Common myeloid progenitor, CD34-positive (primary cell): ENCODE measurements around the gene LLPH.

Source experiments
- CTCF ChIA-PET: fragments of 350-600 bp; sonication (Branson Sonifier 250); formaldehyde crosslinking; loops from one replicate; lab custom pipeline; 2021; ENCODE audit warnings: antibody characterized with exemption; lab: Charles Lee
- POLR2A ChIA-PET: fragments of 350-600 bp; sonication (Branson Sonifier 250); formaldehyde crosslinking; loops from one replicate; lab custom pipeline; 2021; ENCODE audit warnings: antibody characterized with exemption; lab: Charles Lee
- DNase-seq, 3 donors: peaks; one replicate each; pipeline versions ENCODE4 v3.0.0 to v3.0.0-alpha.2; 2013
- H3K27ac ChIP-seq, 2 experiments: 1 replicate in 1 of 2; 2 replicates in 1 of 2; pipeline ENCODE4 v1.7.0; 2013; ENCODE audit warnings: inconsistent platforms in 2 of 2, low read length in 2 of 2, mild to moderate bottlenecking in 2 of 2, low read depth in 1 of 2, moderate library complexity in 1 of 2; ENCODE audit not compliant: severe bottlenecking in 2 of 2, insufficient read depth in 1 of 2, poor library complexity in 1 of 2
- H3K27me3 ChIP-seq, 5 experiments: replicated peaks in 2 of 5; 1 replicate in 3 of 5; 2 replicates in 2 of 5; pipeline versions ENCODE4 v1.6.1 to v1.7.0; 2013; ENCODE audit warnings: low read length in 4 of 5, mild to moderate bottlenecking in 2 of 5, moderate library complexity in 2 of 5, inconsistent platforms in 1 of 5; ENCODE audit not compliant: insufficient read depth in 5 of 5, control insufficient read depth in 4 of 5
- H3K36me3 ChIP-seq, 4 experiments: 1 replicate in 2 of 4; 2 replicates in 2 of 4; pipeline versions ENCODE4 v1.6.1 to v1.7.0; 2013; ENCODE audit warnings: low read length in 3 of 4, control low read depth in 1 of 4, mild to moderate bottlenecking in 1 of 4; ENCODE audit not compliant: control insufficient read depth in 4 of 4, insufficient read depth in 4 of 4
- H3K4me1 ChIP-seq, 4 experiments: 1 replicate in 3 of 4; 2 replicates in 1 of 4; pipeline versions ENCODE4 v1.6.1 to v1.7.1; 2013; ENCODE audit warnings: low read length in 3 of 4, mild to moderate bottlenecking in 3 of 4, control low read depth in 1 of 4, inconsistent platforms in 1 of 4, moderate library complexity in 1 of 4; ENCODE audit not compliant: control insufficient read depth in 4 of 4, insufficient read depth in 4 of 4; ENCODE audit errors: control extremely low read depth in 1 of 4
- H3K4me3 ChIP-seq, 7 experiments: 1 replicate in 4 of 7; 2 replicates in 3 of 7; pipeline versions ENCODE4 v1.5.1 to v1.7.0; 2013; ENCODE audit warnings: mild to moderate bottlenecking in 7 of 7, low read length in 6 of 7, moderate library complexity in 6 of 7, inconsistent platforms in 2 of 7, low read depth in 2 of 7, control low read depth in 1 of 7; ENCODE audit not compliant: insufficient read depth in 4 of 7, control insufficient read depth in 1 of 7; ENCODE audit errors: extremely low read depth in 1 of 7
- H3K9me3 ChIP-seq, 5 experiments: 1 replicate in 4 of 5; 2 replicates in 1 of 5; pipeline versions ENCODE4 v1.6.1 to v1.7.1; 2013; ENCODE audit warnings: low read length in 4 of 5, mild to moderate bottlenecking in 2 of 5, inconsistent platforms in 1 of 5, low read depth in 1 of 5, moderate library complexity in 1 of 5; ENCODE audit not compliant: control insufficient read depth in 4 of 5, insufficient read depth in 2 of 5; ENCODE audit errors: control extremely low read depth in 1 of 5
- WGBS: methylation state at CpG from one replicate; pipeline ENCODE4 v1.1.5; 2013; ENCODE audit not compliant: insufficient coverage; 5-methylcytosine and 5-hydroxymethylcytosine counted together

The LLPH gene

DNA sequence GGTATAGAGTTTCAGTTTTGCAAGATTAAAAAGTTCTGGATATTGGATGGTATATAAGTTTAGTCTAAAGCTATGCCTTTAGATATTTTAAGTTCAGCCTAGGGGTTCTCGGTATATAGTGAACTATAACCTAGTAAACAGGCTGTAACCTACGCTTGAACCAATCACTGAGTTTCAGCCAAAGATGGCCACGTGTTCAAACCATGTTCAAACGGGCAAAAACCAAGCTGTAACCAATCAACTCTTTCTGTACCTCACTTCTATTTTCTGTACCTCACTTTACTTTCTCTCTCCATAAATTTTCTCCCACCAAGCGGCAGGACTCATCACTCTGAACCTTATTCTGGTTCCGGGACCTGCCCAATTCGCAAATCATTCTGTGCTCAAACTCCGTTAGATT is 37.9 kb upstream of the LLPH start:
- Histone ChIP-seq H3K4me1 (peaks cover 10 to 22% (median 12%) of the 10 kb centered on the region in 4 experiments), H3K27ac (peak overlapping the region in 1 of 2 experiments; percentile 98), H3K36me3 (peaks cover 3 to 15% (median 8%) of the 10 kb centered on the region in 4 experiments), H3K27me3 (no peaks in the 10 kb centered on the region), H3K4me3 (peak overlapping the region in 6 of 7 experiments; percentile 87 to 97 (median 92)), H3K9me3 (peaks cover 0 to 7% (median 3%) of the 10 kb centered on the region in 5 experiments)
- ChIA-PET POLR2A (interaction anchor here (1.9 kb wide), 1 partner anchor 23 kb away, joined by 13 read pairs; no protein-coding TSS in a partner anchor), CTCF (interaction anchor here (0.7 to 2.6 kb wide), 13 partner anchors 10 to 239 kb away, joined by 3 to 21 read pairs (median 5); partner anchors contain the start of gene IRAK3)
- WGBS = 76% methylated on average over 6 of the region's 8 CpGs
- peak in 1 of 3 donors; percentile 15 for DNase-seq

- no CpG with 5 or more reads among the region's 2 CpGs for WGBS
- peaks cover 3 to 15% (median 8%) of the 10 kb centered on the region in 4 experiments for H3K36me3 ChIP-seq
- H3K9me3 ChIP-seq = peaks cover 0 to 7% (median 3%) of the 10 kb centered on the region in 5 experiments
- ChIA-PET POLR2A (no interaction called here), CTCF (no interaction called here)
- no peak overlapping the region for H3K4me3 ChIP-seq
- H3K27me3 ChIP-seq = no peaks in the 10 kb centered on the region
- DNase-seq = no peak
- H3K27ac ChIP-seq = no peak overlapping the region
- H3K4me1 ChIP-seq = peaks cover 10 to 22% (median 12%) of the 10 kb centered on the region in 4 experiments
These were observed 36.0 kb upstream of the LLPH start for GRCh38 chr12:66166561-66166960.

- Histone ChIP-seq H3K27ac (no peak overlapping the region), H3K4me1 (peaks cover 8 to 19% (median 12%) of the 10 kb centered on the region in 4 experiments), H3K36me3 (peaks cover 5 to 19% (median 13%) of the 10 kb centered on the region in 4 experiments), H3K9me3 (peaks cover 0 to 10% (median 3%) of the 10 kb centered on the region in 5 experiments), H3K27me3 (no peaks in the 10 kb centered on the region), H3K4me3 (no peak overlapping the region)
- 100% methylated on average over 1 of the region's 2 CpGs for WGBS
- POLR2A ChIA-PET = no interaction called here
- CTCF ChIA-PET = no interaction called here
- no peak for DNase-seq
These were observed 34.6 kb upstream of the LLPH start for GRCh38 chr12:66165141-66165540.

DNA sequence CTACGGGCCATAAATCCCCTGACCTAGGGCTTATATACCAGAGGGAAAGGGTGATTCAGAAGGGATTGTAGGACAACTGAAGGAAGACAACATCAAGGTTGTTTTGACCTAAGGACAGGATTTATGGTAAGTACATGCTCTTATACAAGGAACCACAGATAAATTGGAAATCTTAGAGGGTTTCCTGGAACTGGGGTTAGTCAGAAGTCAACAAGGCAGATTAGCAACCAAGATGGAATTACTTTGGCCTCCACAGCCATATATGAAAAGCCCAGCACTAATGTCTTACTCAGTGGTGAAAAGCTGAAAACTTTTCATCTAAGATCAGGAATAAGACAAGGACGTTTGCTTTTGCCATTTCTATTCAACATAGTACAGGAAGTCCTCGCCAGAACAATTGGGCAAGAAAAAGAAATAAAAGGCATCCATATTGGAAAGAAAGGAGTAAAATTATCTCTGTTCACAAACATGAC is 33.8 kb upstream of the LLPH start:
- Histone ChIP-seq H3K27me3 (no peaks in the 10 kb centered on the region), H3K4me3 (no peak overlapping the region), H3K4me1 (peaks cover 8 to 19% (median 12%) of the 10 kb centered on the region in 4 experiments), H3K27ac (no peak overlapping the region), H3K9me3 (peaks cover 0 to 12% (median 3%) of the 10 kb centered on the region in 5 experiments), H3K36me3 (peaks cover 12 to 27% (median 19%) of the 10 kb centered on the region in 4 experiments)
- POLR2A ChIA-PET = no interaction called here
- WGBS = 100% methylated on average over 1 of the region's 3 CpGs
- no peak for DNase-seq
- CTCF ChIA-PET = no interaction called here

- CTCF ChIA-PET = interaction anchor here (1.3 kb wide), 1 partner anchor 19 kb away, joined by 3 read pairs; no protein-coding TSS in a partner anchor
- POLR2A ChIA-PET = no interaction called here
- no peak overlapping the region for H3K27ac ChIP-seq
- peak in 1 of 3 donors; percentile 42 for DNase-seq
- H3K4me1 ChIP-seq = peaks cover 2 to 11% (median 5%) of the 10 kb centered on the region in 4 experiments
- H3K4me3 ChIP-seq = no peak overlapping the region
- H3K27me3 ChIP-seq = no peaks in the 10 kb centered on the region
- H3K9me3 ChIP-seq = peaks cover 0 to 12% (median 3%) of the 10 kb centered on the region in 5 experiments
- WGBS = 100% methylated on average over 1 of the region's 4 CpGs
- H3K36me3 ChIP-seq = peaks cover 17 to 35% (median 23%) of the 10 kb centered on the region in 4 experiments
These were observed 32.7 kb upstream of the LLPH start for GRCh38 chr12:66163289-66163688.

DNA sequence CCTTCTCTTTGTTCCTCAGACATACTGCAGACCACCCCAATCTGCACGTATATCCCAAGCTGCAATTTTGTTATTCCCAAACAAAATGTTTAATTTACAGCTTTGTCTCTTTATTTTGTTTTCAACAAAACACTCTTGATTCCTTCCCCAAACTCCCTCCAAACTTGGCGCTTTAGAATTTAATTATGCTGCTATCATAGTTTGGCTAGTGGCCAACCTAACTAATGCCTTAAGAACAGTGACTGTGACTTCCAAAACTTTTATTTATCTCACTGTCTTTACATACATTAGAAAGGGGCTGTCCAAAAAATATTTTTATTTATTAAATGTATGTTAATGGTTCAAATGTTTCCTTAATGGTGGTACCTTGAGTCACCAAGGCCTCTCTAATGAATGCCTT is 32.2 kb upstream of the LLPH start:
- 90% methylated on average over 2 of the region's 2 CpGs for WGBS
- no peak overlapping the region for H3K27ac ChIP-seq
- POLR2A ChIA-PET = no interaction called here

GRCh38 chr12:66160704-66161103 is 30.2 kb upstream of the LLPH start:
- H3K36me3 ChIP-seq = peaks cover 8 to 29% (median 18%) of the 10 kb centered on the region in 4 experiments
- H3K27ac ChIP-seq = no peak overlapping the region
- CTCF ChIA-PET = interaction anchor here (1.5 to 2.2 kb wide), 4 partner anchors 9 to 17 kb away, joined by 3 to 8 read pairs (median 6); partner anchors contain the start of gene TMBIM4
- no peaks in the 10 kb centered on the region for H3K4me1 ChIP-seq
- H3K27me3 ChIP-seq = no peaks in the 10 kb centered on the region
- DNase-seq = no peak
- peaks cover 0 to 12% (median under 1%) of the 10 kb centered on the region in 5 experiments for H3K9me3 ChIP-seq
- WGBS = 95% methylated on average over 18 of the region's 28 CpGs
- POLR2A ChIA-PET = no interaction called here
- no peak overlapping the region for H3K4me3 ChIP-seq

More for the DNA sequence above, 32.2 kb upstream of the LLPH start:
- Histone ChIP-seq H3K9me3 (peaks cover 0 to 12% (median 3%) of the 10 kb centered on the region in 5 experiments), H3K4me1 (peaks cover 0 to 5% (median under 1%) of the 10 kb centered on the region in 4 experiments), H3K27me3 (no peaks in the 10 kb centered on the region), H3K36me3 (peaks cover 17 to 35% (median 22%) of the 10 kb centered on the region in 4 experiments), H3K4me3 (no peak overlapping the region)
- CTCF ChIA-PET = interaction anchor here (0.9 to 1.3 kb wide), 2 partner anchors 18 to 35 kb away, joined by 3 read pairs; no protein-coding TSS in a partner anchor
- no peak for DNase-seq
